ENCODE data around the gene SGPL1. TPM values are rescaled to one million over a fixed set of nuclear protein-coding genes. Genes with fewer than 3 reads are reported as not detected.

The SGPL1 gene
- total and polyA plus RNA-seq, 4 donors = 5.8 to 45.0 (median 19.1) TPM

- intact Hi-C loops (cut with DNase I) = no loop called here
- Histone ChIP-seq H3K27ac (ENCODE audit: low read depth in 1 of 2, low read length in 2 of 2) (no peak overlapping the region), H3K4me1 (ENCODE audit: control insufficient read depth in 1 of 2, insufficient read depth in 2 of 2, low read length in 2 of 2) (no peaks in the 10 kb centered on the region), H3K36me3 (ENCODE audit: control insufficient read depth in 1 of 2, insufficient read depth in 2 of 2, low read length in 1 of 2) (no peaks in the 10 kb centered on the region), H3K4me3 (ENCODE audit: low read length in 2 of 2) (no peak overlapping the region), H3K9me3 (ENCODE audit: control insufficient read depth, low read length) (no peaks in the 10 kb centered on the region), H3K27me3 (ENCODE audit: control insufficient read depth in 1 of 2, insufficient read depth in 2 of 2, low read length in 1 of 2) (no peaks in the 10 kb centered on the region)
- ATAC-seq (ENCODE audit: low FRiP score) (no peak), DNase-seq (no peak)
- 90 to 93% methylated on average over 14 of the region's 14 CpGs for WGBS, 2 donors
These were observed 41.6 kb upstream of the SGPL1 start for GRCh38 chr10:70773965-70774809.

DNA sequence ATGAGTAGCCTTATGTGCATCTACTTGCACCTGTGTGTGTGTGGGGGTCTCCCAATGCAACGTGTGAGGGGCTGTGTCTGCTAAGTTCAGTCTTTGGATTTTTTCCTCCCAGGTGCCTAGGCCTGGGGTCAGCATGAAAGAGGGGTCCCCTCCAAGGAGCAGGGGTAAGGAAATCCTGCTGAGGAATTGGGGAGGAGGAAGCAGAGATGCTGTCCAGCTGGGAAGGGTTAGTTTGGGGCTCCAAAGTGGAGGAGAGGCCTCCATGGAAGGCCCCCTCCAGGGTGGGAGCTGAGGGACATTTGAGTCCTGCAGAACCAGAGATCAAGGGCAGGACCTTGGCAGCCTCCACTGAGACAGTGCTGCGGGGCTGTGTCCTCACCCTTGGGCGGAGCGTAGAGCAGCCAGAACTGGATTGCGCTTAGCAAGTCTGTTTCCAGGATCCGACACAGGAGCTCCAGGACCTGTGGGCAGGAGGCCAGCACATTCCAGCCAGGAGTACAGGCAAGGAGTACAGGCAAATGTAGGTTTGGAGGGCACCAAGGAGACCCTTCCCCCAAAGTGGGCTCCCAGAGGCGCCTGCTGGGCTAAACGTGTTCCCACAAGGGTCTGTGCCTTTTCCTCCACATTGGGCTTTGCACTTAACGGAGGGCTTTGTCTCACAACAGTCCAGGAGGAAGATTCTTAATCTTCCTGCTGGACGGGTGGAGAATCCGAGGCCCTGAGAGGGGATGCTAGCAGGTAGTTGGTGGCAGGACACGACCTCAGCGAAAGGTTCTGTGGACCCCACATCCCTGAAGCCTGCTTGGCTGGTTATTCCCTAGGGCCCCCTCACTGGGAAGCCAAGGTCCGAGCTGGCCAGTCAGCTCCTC lies 40.7 kb upstream of the SGPL1 start:
- no peak overlapping the region for H3K4me3 ChIP-seq (ENCODE audit: low read length in 2 of 2)
- no peaks in the 10 kb centered on the region for H3K4me1 ChIP-seq (ENCODE audit: control insufficient read depth in 1 of 2, insufficient read depth in 2 of 2, low read length in 2 of 2)
- WGBS, 2 donors = 83 to 90% methylated on average over 14 of the region's 14 CpGs
- intact Hi-C loops (cut with DNase I) = no loop called here
- H3K36me3 ChIP-seq (ENCODE audit: control insufficient read depth in 1 of 2, insufficient read depth in 2 of 2, low read length in 1 of 2) = no peaks in the 10 kb centered on the region
- ATAC-seq (ENCODE audit: low FRiP score) (no peak), DNase-seq (peak in 1 of 2 donors; percentile 61)
- no peak overlapping the region for H3K27ac ChIP-seq (ENCODE audit: low read depth in 1 of 2, low read length in 2 of 2)
- H3K9me3 ChIP-seq (ENCODE audit: control insufficient read depth, low read length) = no peaks in the 10 kb centered on the region
- H3K27me3 ChIP-seq (ENCODE audit: control insufficient read depth in 1 of 2, insufficient read depth in 2 of 2, low read length in 1 of 2) = no peaks in the 10 kb centered on the region

DNA sequence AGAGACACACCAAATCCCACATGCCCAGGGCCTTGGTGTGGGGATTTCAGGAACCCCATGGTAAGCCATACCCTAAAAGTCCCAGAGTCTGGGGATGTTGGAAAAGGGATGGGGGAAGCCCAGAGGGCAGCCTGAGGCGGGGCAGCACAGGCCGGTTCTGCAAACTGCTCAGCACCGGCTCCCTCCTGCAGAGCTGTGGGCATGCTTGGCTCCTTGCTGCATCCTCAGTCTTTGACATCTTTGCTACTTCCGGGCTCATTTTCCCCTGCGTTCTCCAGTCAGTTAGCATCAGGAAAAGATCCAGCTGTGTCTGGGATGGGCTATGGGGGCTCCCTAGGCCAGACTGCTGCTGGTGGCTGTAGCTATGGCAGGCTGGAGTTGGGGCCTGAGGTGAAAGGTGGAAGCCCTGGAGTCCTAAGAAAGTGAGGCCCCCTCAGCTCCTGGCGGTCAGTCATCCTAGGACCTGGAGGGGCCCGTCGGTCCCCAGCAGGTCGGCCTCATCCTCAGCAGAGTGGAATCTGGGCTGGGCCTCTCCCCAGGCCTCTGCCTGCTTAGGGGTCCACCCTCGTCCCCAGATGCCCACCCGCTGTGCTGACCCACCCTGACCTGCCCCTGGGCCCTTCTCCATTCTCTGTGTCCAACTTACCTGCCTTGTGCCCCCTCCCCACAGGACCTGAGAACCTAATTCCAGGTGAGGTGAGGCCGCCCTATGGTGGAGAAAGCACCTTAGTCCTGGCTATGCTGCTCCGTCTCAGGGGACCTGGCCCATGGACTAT lies 39.9 kb upstream of the SGPL1 start:
- Histone ChIP-seq H3K4me1 (ENCODE audit: control insufficient read depth in 1 of 2, insufficient read depth in 2 of 2, low read length in 2 of 2) (no peaks in the 10 kb centered on the region), H3K27me3 (ENCODE audit: control insufficient read depth in 1 of 2, insufficient read depth in 2 of 2, low read length in 1 of 2) (no peaks in the 10 kb centered on the region), H3K36me3 (ENCODE audit: control insufficient read depth in 1 of 2, insufficient read depth in 2 of 2, low read length in 1 of 2) (no peaks in the 10 kb centered on the region), H3K27ac (ENCODE audit: low read depth in 1 of 2, low read length in 2 of 2) (no peak overlapping the region), H3K4me3 (ENCODE audit: low read length in 2 of 2) (no peak overlapping the region), H3K9me3 (ENCODE audit: control insufficient read depth, low read length) (no peaks in the 10 kb centered on the region)
- DNase-seq = peak in 1 of 2 donors; percentile 46
- intact Hi-C loops (cut with DNase I) = no loop called here
- no peak for ATAC-seq (ENCODE audit: low FRiP score)
- WGBS, 2 donors = 96 to 97% methylated on average over 13 of the region's 13 CpGs

GRCh38 chr10:70776455-70777005 lies 39.2 kb upstream of the SGPL1 start:
- intact Hi-C loops (cut with DNase I) = no loop called here
- Histone ChIP-seq H3K9me3 (ENCODE audit: control insufficient read depth, low read length) (no peaks in the 10 kb centered on the region), H3K36me3 (ENCODE audit: control insufficient read depth in 1 of 2, insufficient read depth in 2 of 2, low read length in 1 of 2) (no peaks in the 10 kb centered on the region), H3K27me3 (ENCODE audit: control insufficient read depth in 1 of 2, insufficient read depth in 2 of 2, low read length in 1 of 2) (no peaks in the 10 kb centered on the region), H3K4me1 (ENCODE audit: control insufficient read depth in 1 of 2, insufficient read depth in 2 of 2, low read length in 2 of 2) (no peaks in the 10 kb centered on the region), H3K27ac (ENCODE audit: low read depth in 1 of 2, low read length in 2 of 2) (no peak overlapping the region), H3K4me3 (ENCODE audit: low read length in 2 of 2) (no peak overlapping the region)
- DNase-seq (peak in 1 of 2 donors; percentile 49), ATAC-seq (ENCODE audit: low FRiP score) (no peak)
- 93 to 96% methylated on average over 11 of the region's 11 CpGs for WGBS, 2 donors

DNA sequence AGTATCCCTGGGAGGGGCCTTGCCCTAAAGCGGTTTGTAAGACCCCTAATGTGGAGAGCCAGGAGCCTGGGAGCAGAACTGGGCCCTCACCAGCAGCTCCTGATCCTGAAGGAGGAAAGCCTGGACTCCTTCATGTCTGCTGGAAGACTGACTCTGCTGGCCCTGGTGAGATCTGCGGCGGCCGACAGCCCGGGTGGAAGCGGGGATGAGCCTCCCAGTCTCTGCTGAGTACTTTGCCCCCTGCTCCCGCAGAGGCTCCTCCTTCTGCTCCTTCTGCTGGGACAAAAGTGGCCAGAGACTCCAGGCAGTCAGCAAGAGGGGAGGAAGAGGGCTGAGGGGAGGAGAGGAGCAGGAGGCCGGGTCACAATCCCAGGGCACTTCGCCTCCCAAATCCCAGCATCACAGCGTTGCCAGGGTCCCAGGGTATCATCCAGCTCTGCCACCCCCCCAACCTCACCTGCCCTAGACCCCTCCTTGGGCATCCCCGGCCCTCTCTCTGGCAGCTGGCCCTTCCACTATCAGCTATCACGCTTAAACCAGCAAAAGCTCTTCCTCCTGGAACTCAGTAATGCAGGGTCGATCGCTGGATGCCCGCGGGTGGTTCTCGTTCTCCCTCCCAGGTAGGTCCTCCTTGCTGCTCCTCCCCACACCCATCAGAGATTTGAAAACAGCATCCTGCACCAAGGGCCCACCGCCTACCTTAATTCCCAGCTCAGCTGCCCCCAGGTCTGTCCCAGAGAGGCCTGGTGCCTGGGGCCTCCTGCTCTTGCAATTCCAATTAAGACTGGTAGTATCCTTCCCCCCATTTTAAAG lies 38.5 kb upstream of the SGPL1 start:
- no peak for ATAC-seq (ENCODE audit: low FRiP score)
- DNase-seq = peak in 1 of 2 donors; percentile 63

DNA sequence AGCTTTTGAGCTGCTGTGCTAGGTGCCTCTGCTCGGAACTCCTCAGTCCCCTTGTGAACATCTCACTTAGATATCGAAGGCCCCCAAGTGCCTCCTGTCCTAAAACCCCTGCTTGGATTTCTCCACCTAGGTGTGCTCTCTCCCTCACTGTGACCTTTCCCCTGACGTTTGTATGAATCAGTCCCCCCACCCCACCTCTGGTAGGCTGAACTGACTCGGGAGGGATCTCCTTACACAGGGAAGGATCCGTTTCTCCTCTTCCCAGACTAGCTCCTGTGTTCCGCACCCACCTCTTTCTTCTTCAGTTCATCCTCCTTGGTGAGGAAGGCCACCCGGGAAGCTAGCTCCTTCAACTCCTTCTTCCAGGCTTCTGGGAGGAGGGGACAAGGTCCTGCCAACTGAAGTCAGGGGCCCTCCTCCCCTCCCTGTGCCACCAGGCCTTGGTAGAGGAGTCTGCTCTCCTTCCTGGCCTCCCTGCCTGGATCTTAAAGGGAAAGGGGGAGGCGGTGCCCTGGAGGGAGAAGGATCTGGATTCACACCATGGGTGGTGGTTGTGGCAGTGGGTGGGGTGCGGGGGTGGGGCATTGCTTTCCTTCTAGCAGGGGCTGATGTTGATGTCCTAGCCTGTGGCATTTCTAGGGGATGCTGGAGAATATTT lies 37.4 kb upstream of the SGPL1 start:
- no peak for DNase-seq

More for the DNA sequence above, 38.5 kb upstream of the SGPL1 start:
- no peaks in the 10 kb centered on the region for H3K4me1 ChIP-seq (ENCODE audit: control insufficient read depth in 1 of 2, insufficient read depth in 2 of 2, low read length in 2 of 2)
- H3K4me3 ChIP-seq (ENCODE audit: low read length in 2 of 2) = no peak overlapping the region
- H3K36me3 ChIP-seq (ENCODE audit: control insufficient read depth in 1 of 2, insufficient read depth in 2 of 2, low read length in 1 of 2) = no peaks in the 10 kb centered on the region
- no peaks in the 10 kb centered on the region for H3K27me3 ChIP-seq (ENCODE audit: control insufficient read depth in 1 of 2, insufficient read depth in 2 of 2, low read length in 1 of 2)
- intact Hi-C loops (cut with DNase I) = no loop called here
- H3K27ac ChIP-seq (ENCODE audit: low read depth in 1 of 2, low read length in 2 of 2) = no peak overlapping the region
- 92 to 93% methylated on average over 17 to 18 of the region's 18 CpGs for WGBS, 2 donors
- H3K9me3 ChIP-seq (ENCODE audit: control insufficient read depth, low read length) = no peaks in the 10 kb centered on the region

DNA sequence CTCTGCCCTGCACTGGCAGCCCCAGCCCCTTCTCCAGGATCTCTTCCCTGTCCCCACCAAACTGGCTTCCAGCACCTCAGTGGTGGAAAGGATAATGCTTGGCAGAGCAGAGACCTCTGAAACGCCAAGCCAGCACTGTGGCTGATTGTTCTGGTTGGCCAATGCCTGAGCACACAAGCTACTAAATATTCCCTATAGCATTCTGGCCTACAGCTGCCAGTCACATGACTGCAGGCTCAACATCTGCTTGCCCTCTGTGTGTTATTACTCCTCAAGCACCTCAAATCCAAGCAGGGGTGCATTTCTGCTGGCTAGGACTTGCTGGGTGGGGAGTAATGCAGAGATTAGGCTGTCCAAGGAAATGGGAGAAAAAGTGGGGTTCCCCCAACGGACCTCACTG lies 36.7 kb upstream of the SGPL1 start:
- Histone ChIP-seq H3K36me3 (ENCODE audit: control insufficient read depth in 1 of 2, insufficient read depth in 2 of 2, low read length in 1 of 2) (no peaks in the 10 kb centered on the region), H3K27me3 (ENCODE audit: control insufficient read depth in 1 of 2, insufficient read depth in 2 of 2, low read length in 1 of 2) (no peaks in the 10 kb centered on the region), H3K4me3 (ENCODE audit: low read length in 2 of 2) (no peak overlapping the region), H3K27ac (ENCODE audit: low read depth in 1 of 2, low read length in 2 of 2) (no peak overlapping the region), H3K9me3 (ENCODE audit: control insufficient read depth, low read length) (no peaks in the 10 kb centered on the region), H3K4me1 (ENCODE audit: control insufficient read depth in 1 of 2, insufficient read depth in 2 of 2, low read length in 2 of 2) (no peaks in the 10 kb centered on the region)
- 47 to 54% methylated on average over 2 of the region's 2 CpGs for WGBS, 2 donors
- no peak for DNase-seq
- intact Hi-C loops (cut with DNase I) = no loop called here
- no peak for ATAC-seq (ENCODE audit: low FRiP score)

More for the DNA sequence above, 37.4 kb upstream of the SGPL1 start:
- no peaks in the 10 kb centered on the region for H3K4me1 ChIP-seq (ENCODE audit: control insufficient read depth in 1 of 2, insufficient read depth in 2 of 2, low read length in 2 of 2)
- no peak for ATAC-seq (ENCODE audit: low FRiP score)
- no peak overlapping the region for H3K27ac ChIP-seq (ENCODE audit: low read depth in 1 of 2, low read length in 2 of 2)
- WGBS, 2 donors = 75 to 77% methylated on average over 9 of the region's 9 CpGs
- intact Hi-C loops (cut with DNase I) = no loop called here
- no peaks in the 10 kb centered on the region for H3K9me3 ChIP-seq (ENCODE audit: control insufficient read depth, low read length)
- no peaks in the 10 kb centered on the region for H3K36me3 ChIP-seq (ENCODE audit: control insufficient read depth in 1 of 2, insufficient read depth in 2 of 2, low read length in 1 of 2)
- no peak overlapping the region for H3K4me3 ChIP-seq (ENCODE audit: low read length in 2 of 2)
- no peaks in the 10 kb centered on the region for H3K27me3 ChIP-seq (ENCODE audit: control insufficient read depth in 1 of 2, insufficient read depth in 2 of 2, low read length in 1 of 2)

Data from aorta (tissue), 5 donors.